Measurements from ENCODE around the gene ARV1. TPM values are rescaled to one million over a fixed set of nuclear protein-coding genes. Genes with fewer than 3 reads are reported as not detected.

ARV1 gene
- total RNA-seq, 1 experiment from 2014 or later, result 8.0 TPM

DNA sequence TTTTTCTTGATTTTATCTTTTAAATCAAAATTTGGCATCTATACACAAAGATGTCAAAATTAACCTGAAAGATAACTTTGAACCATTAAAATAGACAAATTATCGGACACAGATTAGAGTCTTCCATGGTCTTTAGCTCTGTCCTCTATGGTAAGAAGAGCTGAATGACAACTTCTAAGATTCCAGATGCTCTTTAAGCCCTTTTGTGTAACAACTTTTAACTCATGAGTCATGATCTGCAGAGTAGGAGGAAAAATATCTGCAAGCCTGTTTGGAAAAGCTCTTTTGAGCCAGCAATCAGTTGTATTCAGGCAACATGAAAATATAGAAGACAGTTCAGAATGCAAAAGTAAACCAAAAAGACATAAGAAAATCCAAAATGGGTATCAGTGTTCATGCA is 38.0 kb upstream of the ARV1 start:
- H3K27me3 Mint-ChIP-seq (ENCODE audit: low read depth), result no peaks in the 10 kb centered on the region; the same call in 1 of the 2 replicates
- no peaks in the 10 kb centered on the region for H3K9me3 Mint-ChIP-seq
- no peak overlapping the region for H2BK5ac ChIP-seq (ENCODE audit: insufficient read length, low read length)
- no peaks in the 10 kb centered on the region for H3K4me1 Mint-ChIP-seq
- TF ChIP-seq, protein P1, sequence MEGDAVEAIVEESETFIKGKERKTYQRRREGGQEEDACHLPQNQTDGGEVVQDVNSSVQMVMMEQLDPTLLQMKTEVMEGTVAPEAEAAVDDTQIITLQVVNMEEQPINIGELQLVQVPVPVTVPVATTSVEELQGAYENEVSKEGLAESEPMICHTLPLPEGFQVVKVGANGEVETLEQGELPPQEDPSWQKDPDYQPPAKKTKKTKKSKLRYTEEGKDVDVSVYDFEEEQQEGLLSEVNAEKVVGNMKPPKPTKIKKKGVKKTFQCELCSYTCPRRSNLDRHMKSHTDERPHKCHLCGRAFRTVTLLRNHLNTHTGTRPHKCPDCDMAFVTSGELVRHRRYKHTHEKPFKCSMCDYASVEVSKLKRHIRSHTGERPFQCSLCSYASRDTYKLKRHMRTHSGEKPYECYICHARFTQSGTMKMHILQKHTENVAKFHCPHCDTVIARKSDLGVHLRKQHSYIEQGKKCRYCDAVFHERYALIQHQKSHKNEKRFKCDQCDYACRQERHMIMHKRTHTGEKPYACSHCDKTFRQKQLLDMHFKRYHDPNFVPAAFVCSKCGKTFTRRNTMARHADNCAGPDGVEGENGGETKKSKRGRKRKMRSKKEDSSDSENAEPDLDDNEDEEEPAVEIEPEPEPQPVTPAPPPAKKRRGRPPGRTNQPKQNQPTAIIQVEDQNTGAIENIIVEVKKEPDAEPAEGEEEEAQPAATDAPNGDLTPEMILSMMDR (conservative IDR thresholded peaks at IDR 0.05), result no peak
- DNase-seq, result no peak
- no peak overlapping the region for H3K4ac ChIP-seq (ENCODE audit: low read depth, low read length)
- WGBS (ENCODE audit: extremely low coverage, insufficient read length, low lambda C conversion rate), result no CpG with 5 or more reads among the region's 1 CpG
- H2BK120ac ChIP-seq (ENCODE audit: low read depth, low read length, poor library complexity, severe bottlenecking), result no peak overlapping the region
- H3K27ac Mint-ChIP-seq, result no peak overlapping the region
- no peak overlapping the region for H3K56ac ChIP-seq (ENCODE audit: insufficient read length, low read depth, low read length)
- H3K36me3 Mint-ChIP-seq (ENCODE audit: insufficient read depth in 1 of 3, low read depth in 3 of 3), result no peaks in the 10 kb centered on the region
- no peaks in the 10 kb centered on the region for H3K23me2 ChIP-seq (ENCODE audit: insufficient read length, low read depth, low read length, poor library complexity, severe bottlenecking)
- no peak overlapping the region for H4K91ac ChIP-seq (ENCODE audit: insufficient read length, low read depth, low read length)
- no peak overlapping the region for H2AK5ac ChIP-seq (ENCODE audit: insufficient read length, low read length)
- no peak overlapping the region for H3K14ac ChIP-seq (ENCODE audit: insufficient read depth, low read length)
- H3T11ph ChIP-seq (ENCODE audit: low read length), result no peak overlapping the region
- H4K8ac ChIP-seq (replicated peaks; ENCODE audit: insufficient read length, low read depth, low read length), result no peak overlapping the region
- no peaks in the 10 kb centered on the region for H3K4me1 ChIP-seq (ENCODE audit: insufficient read depth, low read length)
- no peaks in the 10 kb centered on the region for H3K27me3 ChIP-seq (ENCODE audit: insufficient read depth, low read length)
- H2AFZ ChIP-seq (ENCODE audit: low read length), result no peak overlapping the region
- H3K18ac ChIP-seq (ENCODE audit: insufficient read length, low read depth, low read length), result no peak overlapping the region
- no peak overlapping the region for H2BK12ac ChIP-seq (ENCODE audit: insufficient read length, low read depth, low read length)
- no peak overlapping the region for H2BK20ac ChIP-seq (ENCODE audit: low read depth, low read length, poor library complexity, severe bottlenecking)
- H3K27ac ChIP-seq (ENCODE audit: insufficient read length, low read depth, low read length), result no peak overlapping the region
- H4K20me1 ChIP-seq (ENCODE audit: control insufficient read depth, insufficient read depth, insufficient read length), result no peaks in the 10 kb centered on the region
- H3K4me2 ChIP-seq (ENCODE audit: insufficient read depth, insufficient read length, low read length), result no peak overlapping the region
- no peak overlapping the region for H2BK15ac ChIP-seq (ENCODE audit: low read depth, low read length)
- H3K9me3 ChIP-seq (ENCODE audit: control insufficient read depth, low read depth, low read length), result no peaks in the 10 kb centered on the region
- H4K5ac ChIP-seq (ENCODE audit: insufficient read length, low read depth, low read length), result no peak overlapping the region
- no peaks in the 10 kb centered on the region for H3K79me1 ChIP-seq (ENCODE audit: insufficient read depth, low read depth, low read length, poor library complexity, severe bottlenecking)
- H3K4me3 Mint-ChIP-seq, result no peak overlapping the region
- H3K23ac ChIP-seq (ENCODE audit: insufficient read length, low read depth, low read length), result no peak overlapping the region
- H3K9ac ChIP-seq (ENCODE audit: extremely low read depth, insufficient read length, low read length), result no peak overlapping the region
- no peaks in the 10 kb centered on the region for H3K79me2 ChIP-seq (ENCODE audit: insufficient read depth, low read length)
